ENCODE measurements around the gene BTG2.
"Not testable (repeated sequence)": the region's sequence is repeated elsewhere in the genome, so short reads cannot be mapped to it uniquely, and the experiment has no call there.

Gene BTG2, protein sequence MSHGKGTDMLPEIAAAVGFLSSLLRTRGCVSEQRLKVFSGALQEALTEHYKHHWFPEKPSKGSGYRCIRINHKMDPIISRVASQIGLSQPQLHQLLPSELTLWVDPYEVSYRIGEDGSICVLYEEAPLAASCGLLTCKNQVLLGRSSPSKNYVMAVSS

DNA sequence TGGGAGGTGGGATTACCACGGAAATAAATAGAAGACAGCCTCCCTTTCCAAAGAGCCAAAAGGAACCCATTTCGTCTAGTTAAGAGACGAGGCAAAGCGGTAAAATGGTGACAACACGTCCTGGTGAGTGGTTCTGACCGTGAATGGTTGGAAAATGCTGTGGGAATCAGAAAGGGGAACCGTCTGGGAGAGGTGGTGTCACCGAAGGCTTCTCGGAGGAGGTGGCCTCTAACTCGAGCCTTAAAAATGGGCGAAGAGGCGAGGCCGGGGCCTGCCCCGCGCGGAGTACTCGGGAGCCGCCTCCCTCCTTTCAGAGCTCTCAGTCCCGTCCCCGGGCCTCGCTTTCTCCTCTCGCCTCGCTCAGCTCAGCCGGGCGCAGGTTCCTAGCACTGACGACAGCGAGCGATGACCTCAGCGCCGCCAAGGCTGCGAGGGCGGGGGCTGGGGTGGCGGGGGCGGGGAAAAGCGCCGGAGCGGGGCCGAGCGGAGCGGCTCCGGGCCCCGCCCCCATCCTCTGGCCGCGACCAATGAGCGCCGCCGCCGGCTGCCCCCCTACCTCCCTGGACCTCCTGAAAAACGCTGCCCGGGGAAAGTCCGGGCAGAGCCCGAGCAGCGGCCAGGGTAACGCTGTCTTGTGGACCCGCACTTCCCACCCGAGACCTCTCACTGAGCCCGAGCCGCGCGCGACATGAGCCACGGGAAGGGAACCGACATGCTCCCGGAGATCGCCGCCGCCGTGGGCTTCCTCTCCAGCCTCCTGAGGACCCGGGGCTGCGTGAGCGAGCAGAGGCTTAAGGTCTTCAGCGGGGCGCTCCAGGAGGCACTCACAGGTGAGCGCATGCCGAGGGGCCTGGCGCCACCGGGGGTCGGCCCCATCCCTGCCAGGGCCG is at the start of gene BTG2:
Gene BTG2 (plus strand): TSS at position 601 of the 890 bp plus-strand sequence. CDS start 88 bp downstream, at position 689.
- Mint-ChIP-seq H3K27ac (peak within 1 kb of the TSS; percentile 99), H3K36me3 (ENCODE audit: low read depth) (peaks cover 42% of the 10 kb centered on the region), H3K4me1 (peaks cover 64% of the 10 kb centered on the region)

DNA sequence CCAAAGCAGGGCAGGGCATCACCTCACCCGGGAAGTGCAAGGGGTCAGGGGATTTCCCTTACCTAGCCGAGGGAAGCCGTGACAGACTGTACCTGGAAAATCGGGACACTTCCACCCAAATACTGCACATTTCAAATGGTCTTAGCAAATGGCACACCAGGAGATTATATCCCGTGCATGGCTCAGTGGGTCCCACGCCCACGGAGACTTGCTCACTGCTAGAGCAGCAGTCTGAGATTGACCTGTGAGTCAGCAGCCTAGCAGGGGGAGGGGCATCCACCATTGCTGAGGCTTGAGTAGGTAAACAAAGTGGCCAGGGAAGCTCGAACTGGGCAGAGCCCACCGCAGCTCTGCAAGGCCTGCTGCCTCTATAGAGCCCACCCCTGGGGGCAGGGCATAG is 48.7 kb upstream of the BTG2 start:
- peaks cover 28% of the 10 kb centered on the region for H3K27me3 Mint-ChIP-seq
- DNase-seq; H3K4me1 Mint-ChIP-seq; H3K36me3 Mint-ChIP-seq (ENCODE audit: low read depth); ATAC-seq; H3K9me3 Mint-ChIP-seq; H3K4me3 Mint-ChIP-seq; H3K27ac Mint-ChIP-seq: not testable (repeated sequence)

More for the DNA sequence above, at the start of gene BTG2:
- Mint-ChIP-seq H3K27me3 (no peaks in the 10 kb centered on the region), H3K9me3 (no peaks in the 10 kb centered on the region), H3K4me3 (peak within 1 kb of the TSS; percentile 97)
- ATAC-seq (peak; percentile 90), DNase-seq (peak; percentile 90)

DNA sequence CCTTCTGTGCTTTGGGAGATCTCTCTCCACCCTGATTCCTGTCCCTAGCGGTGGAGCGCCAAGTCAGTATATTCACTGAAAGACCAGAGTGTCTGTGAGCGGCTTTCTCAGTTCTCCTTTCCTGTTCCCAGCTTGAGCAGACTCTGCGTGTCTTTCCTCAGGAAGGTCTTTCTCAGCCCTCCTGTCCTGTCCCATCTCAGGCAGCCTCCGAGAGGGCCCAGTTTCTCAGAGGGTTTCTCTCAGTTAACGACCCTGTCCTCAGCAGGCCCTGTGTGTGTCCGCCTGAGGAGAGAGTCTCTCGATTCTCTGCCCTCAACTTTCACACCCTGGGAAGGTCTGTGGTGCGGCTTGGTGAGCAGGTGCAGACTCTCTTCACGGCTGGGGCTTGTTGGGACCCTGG is 41.8 kb upstream of the BTG2 start:
- H3K4me3 Mint-ChIP-seq: no peak overlapping the region
- no peak overlapping the region for H3K27ac Mint-ChIP-seq
- peaks cover 10% of the 10 kb centered on the region for H3K4me1 Mint-ChIP-seq
- ATAC-seq (no peak), DNase-seq (no peak)
- peaks cover 5% of the 10 kb centered on the region for H3K27me3 Mint-ChIP-seq
- H3K36me3 Mint-ChIP-seq (ENCODE audit: low read depth): no peaks in the 10 kb centered on the region
- H3K9me3 Mint-ChIP-seq: no peaks in the 10 kb centered on the region

DNA sequence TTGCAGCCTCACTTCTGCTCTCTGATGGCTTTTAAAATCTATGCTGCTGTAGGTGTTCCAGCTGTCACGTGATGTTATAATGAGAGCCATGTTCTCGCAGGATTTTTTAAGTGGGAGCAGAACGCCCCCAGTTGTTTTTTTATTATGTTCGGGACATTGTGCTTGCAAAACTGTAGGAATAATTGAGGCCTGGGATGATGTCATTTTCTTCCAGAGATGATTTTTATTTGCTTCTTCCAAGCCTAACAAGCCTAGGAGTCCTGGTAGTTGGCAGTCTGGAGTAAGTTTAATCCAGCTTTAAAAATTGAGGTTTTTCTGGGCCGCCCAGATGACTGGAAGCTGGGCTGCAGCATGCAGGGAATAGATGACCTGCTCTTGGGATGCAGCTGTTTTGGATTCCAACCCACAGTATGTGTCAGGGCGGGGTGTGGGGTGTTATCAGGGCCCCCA is 41.2 kb upstream of the BTG2 start:
- peaks cover 10% of the 10 kb centered on the region for H3K4me1 Mint-ChIP-seq
- no peaks in the 10 kb centered on the region for H3K36me3 Mint-ChIP-seq (ENCODE audit: low read depth)
- ATAC-seq (no peak), DNase-seq (no peak)
- peaks cover 5% of the 10 kb centered on the region for H3K27me3 Mint-ChIP-seq
- H3K9me3 Mint-ChIP-seq: no peaks in the 10 kb centered on the region
- H3K27ac Mint-ChIP-seq: no peak overlapping the region
- H3K4me3 Mint-ChIP-seq: no peak overlapping the region

DNA sequence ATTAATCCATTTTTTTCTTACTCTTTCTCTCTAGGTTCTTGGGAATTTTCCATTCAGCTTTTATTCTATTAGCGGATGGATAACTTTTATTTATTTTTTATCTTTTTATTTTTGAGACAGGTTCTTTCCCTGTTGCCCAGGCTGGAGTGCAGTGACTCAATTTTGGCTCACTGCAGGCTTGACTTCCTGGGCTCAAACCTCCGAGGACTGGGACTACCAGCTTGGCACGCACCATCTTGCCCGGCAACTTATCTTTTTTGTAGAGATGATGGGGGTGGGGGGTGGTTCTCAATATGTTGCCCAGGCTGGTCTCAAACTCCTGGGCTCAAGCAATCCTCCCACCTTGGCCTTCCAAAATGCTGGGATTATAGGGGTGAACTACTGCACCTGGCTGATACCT is 39.8 kb upstream of the BTG2 start:
- Mint-ChIP-seq H3K27ac (no peak overlapping the region), H3K36me3 (ENCODE audit: low read depth) (no peaks in the 10 kb centered on the region), H3K27me3 (peaks cover 3% of the 10 kb centered on the region), H3K4me3 (no peak overlapping the region), H3K4me1 (peaks cover 10% of the 10 kb centered on the region), H3K9me3 (no peaks in the 10 kb centered on the region)
- DNase-seq: no peak
- no peak for ATAC-seq

DNA sequence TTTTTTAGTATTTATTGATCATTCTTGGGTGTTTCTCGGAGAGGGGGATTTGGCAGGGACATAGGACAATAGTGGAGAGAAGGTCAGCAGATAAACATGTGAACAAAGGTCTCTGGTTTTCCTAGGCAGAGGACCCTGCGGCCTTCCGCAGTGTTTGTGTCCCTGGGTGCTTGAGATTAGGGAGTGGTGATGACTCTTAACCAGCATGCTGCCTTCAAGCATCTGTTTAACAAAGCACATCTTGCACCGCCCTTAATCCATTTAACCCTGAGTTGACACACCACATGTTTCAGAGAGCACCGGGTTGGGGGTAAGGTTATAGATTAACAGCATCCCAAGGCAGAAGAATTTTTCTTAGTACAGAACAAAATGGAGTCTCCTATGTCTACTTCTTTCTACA is 39.2 kb upstream of the BTG2 start:
- H3K27me3 Mint-ChIP-seq; DNase-seq; ATAC-seq; H3K27ac Mint-ChIP-seq; H3K36me3 Mint-ChIP-seq (ENCODE audit: low read depth); H3K4me3 Mint-ChIP-seq; H3K9me3 Mint-ChIP-seq: not testable (repeated sequence)
- peaks cover 14% of the 10 kb centered on the region for H3K4me1 Mint-ChIP-seq

DNA sequence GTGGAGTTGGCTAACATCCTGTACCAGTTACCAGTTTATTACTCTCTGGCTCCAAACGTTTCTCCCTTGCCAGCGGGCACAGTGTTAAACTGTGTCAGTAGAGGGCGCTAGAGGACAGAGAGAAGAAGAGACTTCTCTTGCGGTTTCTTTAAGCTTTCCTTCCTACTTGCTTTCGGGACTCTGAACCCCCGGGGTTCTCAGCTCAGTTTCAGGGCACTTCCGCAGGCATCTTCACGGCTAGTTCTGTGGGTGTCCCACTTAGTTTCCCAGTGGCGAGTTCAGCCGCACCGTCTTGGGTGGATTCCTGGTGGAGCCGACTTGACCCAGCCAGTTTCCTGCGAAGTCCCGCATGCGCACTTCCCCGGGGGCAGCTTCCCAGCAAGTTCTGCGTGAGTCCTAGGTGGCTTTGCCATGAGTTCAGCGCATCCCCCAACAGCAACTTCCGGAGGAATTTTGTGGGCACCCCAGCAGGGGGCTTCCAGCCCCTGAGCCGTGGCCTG is 37.9 kb upstream of the BTG2 start:
- H3K4me3 Mint-ChIP-seq: peak overlapping the region; percentile 86

DNA sequence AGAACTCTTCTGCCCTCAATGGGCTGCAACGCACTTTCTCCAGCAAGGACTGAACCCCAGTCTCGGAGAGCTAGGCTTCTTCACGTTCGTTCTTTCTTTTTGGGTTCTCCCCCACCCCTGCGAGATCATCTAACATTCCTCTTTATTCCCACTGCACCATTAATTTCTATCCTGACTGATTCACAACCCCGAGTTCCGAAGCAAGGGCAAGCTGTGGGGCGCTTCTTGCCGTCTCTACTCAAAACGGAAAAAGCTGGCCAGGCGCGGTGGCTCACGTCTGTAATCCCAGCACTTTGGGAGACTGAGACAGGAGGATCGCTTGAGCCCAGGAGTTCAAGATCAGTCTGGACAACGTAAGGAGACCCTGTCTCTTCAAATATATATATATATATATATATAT is 37.4 kb upstream of the BTG2 start:
- Mint-ChIP-seq H3K4me3 (peak overlapping the region; percentile 86), H3K4me1 (peaks cover 14% of the 10 kb centered on the region), H3K27me3 (no peaks in the 10 kb centered on the region), H3K27ac (peak overlapping the region; percentile 81), H3K36me3 (ENCODE audit: low read depth) (no peaks in the 10 kb centered on the region), H3K9me3 (no peaks in the 10 kb centered on the region)
- DNase-seq (no peak), ATAC-seq (no peak)

More for the DNA sequence above, 37.9 kb upstream of the BTG2 start:
- H3K9me3 Mint-ChIP-seq: no peaks in the 10 kb centered on the region
- no peaks in the 10 kb centered on the region for H3K27me3 Mint-ChIP-seq
- H3K36me3 Mint-ChIP-seq (ENCODE audit: low read depth): no peaks in the 10 kb centered on the region
- peaks cover 14% of the 10 kb centered on the region for H3K4me1 Mint-ChIP-seq
- DNase-seq (peak; percentile 77), ATAC-seq (peak; percentile 66)
- peak overlapping the region; percentile 81 for H3K27ac Mint-ChIP-seq

DNA sequence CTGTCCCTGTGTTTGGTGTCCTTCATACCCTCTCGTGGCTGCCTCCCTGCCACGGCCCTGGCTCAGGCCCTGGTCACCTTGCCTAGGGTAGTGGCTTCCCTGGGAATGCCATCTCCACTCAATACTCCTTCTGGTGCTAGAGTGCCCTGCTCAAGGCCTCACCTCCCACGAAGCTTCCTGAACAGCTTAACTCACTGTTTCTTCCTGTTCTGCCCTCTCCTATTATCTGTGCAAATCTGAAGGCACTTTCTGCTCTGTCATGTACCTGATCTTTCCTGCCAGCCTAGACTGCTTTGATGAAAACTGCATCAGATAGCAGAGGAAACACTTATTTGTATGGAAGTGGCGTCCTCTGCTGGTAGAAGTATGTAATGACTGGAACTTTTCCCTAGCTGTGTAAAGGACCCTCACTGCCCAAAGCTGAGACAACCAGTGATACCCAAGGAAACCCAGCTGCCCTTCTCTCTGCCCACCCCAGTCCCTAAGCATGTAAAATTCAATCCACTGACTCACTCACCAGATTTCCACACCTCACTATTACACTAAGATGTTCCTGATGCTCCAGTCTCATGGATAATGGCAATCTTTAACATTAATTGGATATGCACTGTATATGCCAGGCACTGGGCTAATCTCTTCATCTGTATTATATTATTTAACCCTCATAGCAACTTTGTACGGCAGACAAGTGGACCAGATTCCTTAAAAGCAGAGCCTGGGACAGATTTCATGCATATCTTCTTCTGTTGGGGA is 36.2 kb upstream of the BTG2 start:
- Mint-ChIP-seq H3K27ac (no peak overlapping the region), H3K27me3 (no peaks in the 10 kb centered on the region), H3K9me3 (no peaks in the 10 kb centered on the region), H3K36me3 (ENCODE audit: low read depth) (no peaks in the 10 kb centered on the region), H3K4me3 (no peak overlapping the region), H3K4me1 (peaks cover 24% of the 10 kb centered on the region)
- DNase-seq (no peak), ATAC-seq (peak; percentile 22)

DNA sequence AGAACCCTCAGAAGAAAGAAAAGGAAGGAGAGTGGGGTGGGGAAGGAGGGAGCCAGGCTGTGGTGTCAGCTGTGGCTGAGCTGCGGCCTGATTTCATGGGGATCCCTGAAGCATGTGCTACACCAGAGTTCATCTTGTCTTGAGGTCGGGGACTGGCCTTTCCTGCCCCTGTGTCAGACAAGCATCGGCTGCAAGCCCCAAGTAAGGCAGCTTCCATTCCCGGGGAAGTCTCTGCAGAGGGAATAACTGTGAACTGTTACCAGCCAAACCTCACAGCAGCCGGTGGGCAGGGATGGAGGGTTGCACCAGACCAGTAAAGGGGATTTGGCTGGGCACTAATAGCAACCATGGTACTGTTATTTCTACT is 35.7 kb upstream of the BTG2 start:
- DNase-seq (no peak), ATAC-seq (no peak)
- no peaks in the 10 kb centered on the region for H3K36me3 Mint-ChIP-seq (ENCODE audit: low read depth)
- H3K4me1 Mint-ChIP-seq: peaks cover 30% of the 10 kb centered on the region
- no peak overlapping the region for H3K4me3 Mint-ChIP-seq
- H3K27ac Mint-ChIP-seq: no peak overlapping the region
- no peaks in the 10 kb centered on the region for H3K27me3 Mint-ChIP-seq
- H3K9me3 Mint-ChIP-seq: no peaks in the 10 kb centered on the region

DNA sequence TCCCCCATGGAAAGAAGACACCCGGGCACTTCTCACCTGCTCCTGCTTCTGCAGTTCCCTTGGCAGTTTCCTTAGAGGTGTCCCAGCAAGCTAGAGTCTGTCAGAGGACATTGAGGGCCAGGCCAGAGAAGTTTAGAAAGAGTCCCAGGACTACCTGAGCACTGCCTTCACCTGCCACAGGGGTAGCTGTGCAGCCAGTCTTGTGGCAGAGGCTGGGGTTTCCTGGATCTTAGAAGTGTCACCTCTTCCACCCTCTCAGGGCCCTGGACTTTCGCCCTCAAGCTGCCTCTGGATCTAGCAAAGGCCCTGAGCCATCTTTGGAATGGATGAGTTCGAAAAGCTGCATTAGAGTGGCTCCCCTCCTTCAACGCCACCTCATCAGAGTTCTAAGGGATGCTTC is 34.9 kb upstream of the BTG2 start:
- H3K4me3 Mint-ChIP-seq: no peak overlapping the region
- H3K9me3 Mint-ChIP-seq: no peaks in the 10 kb centered on the region
- H3K27me3 Mint-ChIP-seq: no peaks in the 10 kb centered on the region
- peaks cover 37% of the 10 kb centered on the region for H3K4me1 Mint-ChIP-seq
- ATAC-seq (no peak), DNase-seq (no peak)
- H3K27ac Mint-ChIP-seq: no peak overlapping the region
- no peaks in the 10 kb centered on the region for H3K36me3 Mint-ChIP-seq (ENCODE audit: low read depth)

DNA sequence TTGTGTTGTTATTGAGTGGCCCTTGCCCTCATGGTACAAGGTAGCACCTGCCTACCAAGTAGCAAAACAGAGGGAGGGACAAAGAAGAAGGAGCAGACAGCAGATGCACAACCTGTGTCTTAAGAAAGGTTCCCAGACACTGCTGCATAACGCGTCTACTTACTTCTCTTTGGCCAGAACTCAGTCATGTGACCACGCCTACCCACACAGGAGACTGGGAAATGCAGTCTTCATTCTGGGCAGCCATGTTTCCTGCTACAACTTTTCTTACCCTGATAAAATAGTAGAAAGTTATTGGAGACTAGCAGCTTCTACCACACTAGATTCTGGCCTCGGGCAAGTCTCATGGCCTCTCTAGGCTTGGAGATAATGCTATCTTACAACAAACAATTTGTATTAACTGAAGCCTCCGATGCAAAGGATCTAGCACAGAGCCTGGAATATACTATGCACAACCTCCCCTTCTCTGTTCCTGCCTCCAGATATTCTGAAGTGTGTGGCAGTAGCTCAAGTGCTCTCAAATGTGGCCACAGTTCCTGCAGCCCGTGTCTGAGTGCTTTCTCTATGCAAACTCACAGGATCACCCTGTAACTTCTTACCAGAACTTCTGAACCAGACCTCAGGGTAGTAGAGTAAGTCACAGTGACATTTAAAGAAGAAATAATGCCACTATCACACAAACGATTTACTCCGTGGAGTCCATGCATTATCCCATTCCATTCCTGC is 34.1 kb upstream of the BTG2 start:
- no peaks in the 10 kb centered on the region for H3K9me3 Mint-ChIP-seq
- ATAC-seq: peak; percentile 34

DNA sequence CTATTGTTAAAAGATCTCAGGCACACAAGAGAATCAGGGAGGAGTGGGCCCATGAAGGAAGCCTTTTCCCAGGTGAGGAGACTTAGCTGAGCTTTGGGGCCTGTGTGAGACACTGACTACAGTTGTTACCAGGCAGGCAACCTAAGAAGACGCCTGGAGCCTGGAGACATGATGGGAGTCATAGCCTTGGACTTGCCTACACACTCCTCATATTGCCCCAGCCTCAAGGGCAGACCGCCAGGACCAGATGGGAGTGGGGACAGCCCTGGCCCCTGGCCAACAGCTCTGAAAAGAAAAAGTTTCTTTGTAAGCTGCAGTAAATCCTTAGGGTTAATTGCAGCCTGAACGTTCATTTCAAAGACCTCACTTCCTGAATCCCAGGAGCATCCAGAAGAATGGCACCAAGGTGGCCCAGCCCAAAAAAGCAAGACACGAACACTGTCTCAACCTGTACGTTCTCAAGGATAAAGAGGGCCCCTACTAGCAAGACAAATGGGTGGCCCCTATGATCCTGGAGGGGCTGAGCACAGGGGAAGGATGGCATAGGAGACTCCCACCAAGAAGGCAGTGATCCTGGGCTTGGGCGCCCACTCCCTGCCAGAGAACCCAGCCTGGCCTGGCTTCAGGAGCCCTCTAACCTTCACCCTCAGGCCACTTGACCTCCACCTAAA is 33.2 kb upstream of the BTG2 start:
- peaks cover 48% of the 10 kb centered on the region for H3K4me1 Mint-ChIP-seq
- no peak for ATAC-seq
- H3K27ac Mint-ChIP-seq: no peak overlapping the region
- no peak overlapping the region for H3K4me3 Mint-ChIP-seq
- DNase-seq: no peak
- no peaks in the 10 kb centered on the region for H3K36me3 Mint-ChIP-seq (ENCODE audit: low read depth)
- H3K27me3 Mint-ChIP-seq: no peaks in the 10 kb centered on the region
- no peaks in the 10 kb centered on the region for H3K9me3 Mint-ChIP-seq

More for the DNA sequence above, 34.1 kb upstream of the BTG2 start:
- Mint-ChIP-seq H3K4me1 (peaks cover 40% of the 10 kb centered on the region), H3K36me3 (ENCODE audit: low read depth) (no peaks in the 10 kb centered on the region), H3K27me3 (no peaks in the 10 kb centered on the region), H3K4me3 (no peak overlapping the region), H3K27ac (no peak overlapping the region)
- no peak for DNase-seq

Measured in activated naive CD8-positive, alpha-beta T cell treated with anti-CD3 and anti-CD28 coated beads, Interleukin-2, amount 50 U/mL, for 24 hours (primary cell).